WTC11 (cell line): ENCODE results near the gene TAF11L14.

Experiments
- ESRRA ChIP-seq: sonication (generic); formaldehyde crosslinking; IDR thresholded peaks from 2 replicates; pipeline ENCODE4 v1.8.1; 2022; ENCODE audit warnings: mild to moderate bottlenecking, missing genetic modification reagents, borderline replicate concordance
- FOXK1 ChIP-seq: sonication (generic); formaldehyde crosslinking; IDR thresholded peaks from 2 replicates; pipeline ENCODE4 v1.8.0; 2022; ENCODE audit warnings: mild to moderate bottlenecking, moderate library complexity, missing genetic modification reagents
- TCF7 ChIP-seq: sonication (generic); formaldehyde crosslinking; IDR thresholded peaks from 2 replicates; pipeline ENCODE4 v1.8.0; 2022; ENCODE audit warnings: mild to moderate bottlenecking, low read depth, missing genetic modification reagents, moderate library complexity
- TF ChIP-seq, protein P1 (sequence below): sonication (generic); formaldehyde crosslinking; IDR thresholded peaks from 2 replicates; pipeline ENCODE4 v1.8.0; 2022; ENCODE audit warnings: mild to moderate bottlenecking, missing genetic modification reagents
- TF ChIP-seq, protein P2 (sequence below): fragments of 200-600 bp; IDR thresholded peaks from 2 replicates; pipeline ENCODE4 v1.8.0; 2022; ENCODE audit warnings: antibody characterized with exemption

DNA sequence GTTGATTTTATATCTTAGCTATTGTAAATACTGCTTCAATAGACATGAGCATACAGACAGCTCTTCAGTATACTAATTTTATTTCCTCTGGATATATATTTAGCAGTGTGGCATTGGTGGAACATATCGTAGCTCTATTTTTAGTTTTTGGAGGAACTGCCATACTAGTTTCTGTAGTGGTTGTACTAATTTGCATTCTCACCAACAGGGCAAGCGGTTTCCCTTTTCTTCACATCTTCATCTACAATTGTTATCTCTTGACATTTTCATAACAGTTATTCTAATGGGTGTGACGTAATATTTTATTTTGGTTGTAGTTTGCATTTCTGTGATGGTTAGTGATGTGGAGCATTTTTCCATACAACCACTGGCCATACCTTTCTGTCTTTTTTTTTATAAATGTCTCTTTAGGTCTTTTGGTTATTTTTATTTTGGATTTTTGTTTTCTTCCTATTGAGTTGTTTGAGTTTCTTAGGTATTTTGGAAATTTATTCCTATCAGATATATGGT is 32.5 kb downstream of the TAF11L14 start:
- TF ChIP-seq FOXK1 (CRISPR knock-in tag) (no peak), TCF7 (CRISPR knock-in tag) (no peak), ESRRA (CRISPR knock-in tag) (no peak)
- TF ChIP-seq, protein P1, sequence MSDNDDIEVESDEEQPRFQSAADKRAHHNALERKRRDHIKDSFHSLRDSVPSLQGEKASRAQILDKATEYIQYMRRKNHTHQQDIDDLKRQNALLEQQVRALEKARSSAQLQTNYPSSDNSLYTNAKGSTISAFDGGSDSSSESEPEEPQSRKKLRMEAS (CRISPR knock-in tag), result no peak
- TF ChIP-seq, protein P2, sequence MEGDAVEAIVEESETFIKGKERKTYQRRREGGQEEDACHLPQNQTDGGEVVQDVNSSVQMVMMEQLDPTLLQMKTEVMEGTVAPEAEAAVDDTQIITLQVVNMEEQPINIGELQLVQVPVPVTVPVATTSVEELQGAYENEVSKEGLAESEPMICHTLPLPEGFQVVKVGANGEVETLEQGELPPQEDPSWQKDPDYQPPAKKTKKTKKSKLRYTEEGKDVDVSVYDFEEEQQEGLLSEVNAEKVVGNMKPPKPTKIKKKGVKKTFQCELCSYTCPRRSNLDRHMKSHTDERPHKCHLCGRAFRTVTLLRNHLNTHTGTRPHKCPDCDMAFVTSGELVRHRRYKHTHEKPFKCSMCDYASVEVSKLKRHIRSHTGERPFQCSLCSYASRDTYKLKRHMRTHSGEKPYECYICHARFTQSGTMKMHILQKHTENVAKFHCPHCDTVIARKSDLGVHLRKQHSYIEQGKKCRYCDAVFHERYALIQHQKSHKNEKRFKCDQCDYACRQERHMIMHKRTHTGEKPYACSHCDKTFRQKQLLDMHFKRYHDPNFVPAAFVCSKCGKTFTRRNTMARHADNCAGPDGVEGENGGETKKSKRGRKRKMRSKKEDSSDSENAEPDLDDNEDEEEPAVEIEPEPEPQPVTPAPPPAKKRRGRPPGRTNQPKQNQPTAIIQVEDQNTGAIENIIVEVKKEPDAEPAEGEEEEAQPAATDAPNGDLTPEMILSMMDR, result no peak
